ENCODE data around the gene GPHA2.

DNA sequence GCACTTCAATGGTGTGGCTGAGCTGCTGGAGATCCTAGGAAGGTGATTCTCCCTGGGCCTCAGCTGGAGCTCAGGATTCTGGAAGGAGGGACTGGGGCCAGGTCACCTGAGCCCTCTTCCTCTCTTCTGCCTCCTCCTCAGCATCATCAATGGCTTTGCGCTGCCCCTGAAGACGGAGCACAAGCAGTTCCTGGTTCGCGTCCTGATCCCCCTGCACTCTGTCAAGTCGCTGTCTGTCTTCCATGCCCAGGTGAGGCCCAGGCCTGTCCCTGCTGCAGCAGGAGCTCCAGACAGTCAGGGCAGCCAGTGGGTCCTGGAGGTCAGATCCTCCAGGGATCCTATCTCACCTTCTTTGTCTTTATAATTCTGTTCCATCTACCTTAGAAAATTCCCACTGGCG lies 5.4 kb downstream of the GPHA2 start:
- TF ChIP-seq, protein P1, sequence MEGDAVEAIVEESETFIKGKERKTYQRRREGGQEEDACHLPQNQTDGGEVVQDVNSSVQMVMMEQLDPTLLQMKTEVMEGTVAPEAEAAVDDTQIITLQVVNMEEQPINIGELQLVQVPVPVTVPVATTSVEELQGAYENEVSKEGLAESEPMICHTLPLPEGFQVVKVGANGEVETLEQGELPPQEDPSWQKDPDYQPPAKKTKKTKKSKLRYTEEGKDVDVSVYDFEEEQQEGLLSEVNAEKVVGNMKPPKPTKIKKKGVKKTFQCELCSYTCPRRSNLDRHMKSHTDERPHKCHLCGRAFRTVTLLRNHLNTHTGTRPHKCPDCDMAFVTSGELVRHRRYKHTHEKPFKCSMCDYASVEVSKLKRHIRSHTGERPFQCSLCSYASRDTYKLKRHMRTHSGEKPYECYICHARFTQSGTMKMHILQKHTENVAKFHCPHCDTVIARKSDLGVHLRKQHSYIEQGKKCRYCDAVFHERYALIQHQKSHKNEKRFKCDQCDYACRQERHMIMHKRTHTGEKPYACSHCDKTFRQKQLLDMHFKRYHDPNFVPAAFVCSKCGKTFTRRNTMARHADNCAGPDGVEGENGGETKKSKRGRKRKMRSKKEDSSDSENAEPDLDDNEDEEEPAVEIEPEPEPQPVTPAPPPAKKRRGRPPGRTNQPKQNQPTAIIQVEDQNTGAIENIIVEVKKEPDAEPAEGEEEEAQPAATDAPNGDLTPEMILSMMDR (IDR thresholded peaks at IDR 0.05), result no peak
- no peak for TF ChIP-seq POLR2A (IDR thresholded peaks at IDR 0.05)

Measured in uterus (tissue), 2 donors.